Esophagus squamous epithelium (tissue), 4 donors: ENCODE data around the gene GRIK4.

Source experiments
- CTCF ChIP-seq, 6 experiments: fragments of 450-650 bp in 4 of 6; fragments of 200-600 bp in 2 of 6; sonication (generic) in 2 of 6; IDR thresholded peaks; one replicate each; pipeline ENCODE4 v1.5.1; 2016 to 2019; ENCODE audit warnings: antibody characterized with exemption in 6 of 6, mild to moderate bottlenecking in 4 of 6, moderate library complexity in 4 of 6
- POLR2A ChIP-seq, 4 donors: fragments of 450-650 bp; IDR thresholded peaks; one replicate each; pipeline ENCODE4 v1.6.1; 2017; ENCODE audit warnings: antibody characterized with exemption in 4 of 4, mild to moderate bottlenecking in 4 of 4, moderate library complexity in 3 of 4

- no peak for TF ChIP-seq CTCF (IDR thresholded peaks at IDR 0.05)
- no peak for TF ChIP-seq POLR2A (IDR thresholded peaks at IDR 0.05)
Observed at GRCh38 chr11:120465921-120466534, 45.5 kb upstream of the GRIK4 start.
